K562 (cell line): ENCODE measurements around the gene IGSF21. TPM values are rescaled to one million over a fixed set of nuclear protein-coding genes. Genes with fewer than 3 reads are reported as not detected.

Source experiments
- ATAC-seq: fragments of 200-7000 bp; cut with Tn5 transposase; 3 replicates; pipeline ENCODE4 v1.9.1; 2020; ENCODE audit warnings: moderate library complexity
- BruUV-seq: library from RNA; stranded (reverse); fragments of 400-500 nt; replicated peaks from 2 replicates; lab custom pipeline; 2021; lab: Mats Ljungman, UMichigan
- CTCF ChIA-PET: fragments of 300-600 bp; formaldehyde crosslinking; extraction: SDS; loops from one replicate; lab custom pipeline; 2021; ENCODE audit warnings: low intra/inter-chr PET ratio; lab: Yijun Ruan, JAX
- POLR2A ChIA-PET: fragments of 300-600, 350-650 bp; sonication (Branson Sonifier 250); formaldehyde crosslinking; extraction: SDS; loops from one replicate; lab custom pipeline; 2021; ENCODE audit warnings: antibody characterized with exemption, inconsistent platforms; lab: Yijun Ruan, JAX
- DNase-seq, 4 experiments: peaks; one replicate each; pipeline versions ENCODE4 v3.0.0 to v3.0.0-alpha.2; 2011 to 2018; ENCODE audit warnings: low spot score in 3 of 4, mixed read lengths in 3 of 4; ENCODE audit errors: extremely low read depth in 1 of 4
- FAIRE-seq: peaks from 2 replicates; lab custom pipeline; 2011; peaks lifted over from hg19 to GRCh38; lab: Jason Lieb, UNC
- H2AFZ ChIP-seq: 2 replicates; pipeline ENCODE4 v1.6.0; 2011; ENCODE audit warnings: low read depth, low read length, control low read depth, inconsistent platforms
- H3K27ac ChIP-seq: fragments of 200-600 bp; 3 replicates; pipeline ENCODE4 v1.8.0; 2011; ENCODE audit warnings: low read depth, mild to moderate bottlenecking, control low read depth, inconsistent platforms, low read length, moderate library complexity, mixed read lengths; ENCODE audit errors: extremely low read depth
- H3K27me3 ChIP-seq, 2 experiments: fragments of 300-600 bp in 1 of 2; 2 replicates in 1 of 2; 3 replicates in 1 of 2; pipeline versions ENCODE4 v1.6.0 to v1.8.0; 2011; ENCODE audit warnings: inconsistent platforms in 2 of 2, low read length in 2 of 2, mild to moderate bottlenecking in 1 of 2, mixed read lengths in 1 of 2, moderate library complexity in 1 of 2; ENCODE audit not compliant: control insufficient read depth in 2 of 2, insufficient read depth in 2 of 2
- H3K36me3 ChIP-seq: fragments of 300-600 bp; 3 replicates; pipeline ENCODE4 v1.8.0; 2011; ENCODE audit warnings: mild to moderate bottlenecking, low read length, inconsistent platforms; ENCODE audit not compliant: control insufficient read depth, insufficient read depth
- H3K4me1 ChIP-seq, 2 experiments: fragments of 200-600 bp in 1 of 2; replicated peaks in 1 of 2; 2 replicates in 1 of 2; 3 replicates in 1 of 2; pipeline versions ENCODE4 v1.5.1 to v1.8.0; 2011; ENCODE audit warnings: inconsistent platforms in 2 of 2, low read length in 2 of 2, mild to moderate bottlenecking in 1 of 2, mixed read lengths in 1 of 2, moderate library complexity in 1 of 2; ENCODE audit not compliant: control insufficient read depth in 2 of 2, insufficient read depth in 2 of 2
- H3K4me2 ChIP-seq: 2 replicates; pipeline ENCODE4 v1.6.1; 2011; ENCODE audit warnings: low read length, control low read depth, inconsistent platforms, mixed read lengths; ENCODE audit not compliant: insufficient read depth
- H3K4me3 ChIP-seq: fragments of 200-600 bp; sonication (generic), shearing (Covaris generic); 2 replicates; pipeline ENCODE4 v1.5.1; 2016; ENCODE audit warnings: control low read depth, inconsistent platforms
- H3K79me2 ChIP-seq: fragments of 200-600 bp; 3 replicates; pipeline ENCODE4 v1.8.0; 2011; ENCODE audit warnings: low read length, inconsistent platforms; ENCODE audit not compliant: control insufficient read depth, insufficient read depth
- H3K9ac ChIP-seq, 2 experiments: 2 replicates each; pipeline versions ENCODE4 v1.6.0 to v1.6.1; 2011; ENCODE audit warnings: low read depth in 2 of 2, low read length in 2 of 2, control low read depth in 1 of 2, inconsistent platforms in 1 of 2, mild to moderate bottlenecking in 1 of 2, mixed read lengths in 1 of 2; ENCODE audit not compliant: insufficient read depth in 1 of 2
- H3K9me1 ChIP-seq: one replicate; pipeline ENCODE4 v1.6.0; 2011; ENCODE audit warnings: inconsistent platforms, mild to moderate bottlenecking, low read length, moderate library complexity; ENCODE audit not compliant: control insufficient read depth, insufficient read depth
- H3K9me3 ChIP-seq: replicated peaks from 2 replicates; pipeline ENCODE4 v1.5.1; 2011; ENCODE audit warnings: low read depth, low read length, inconsistent platforms; ENCODE audit not compliant: control insufficient read depth, insufficient read depth
- H4K20me1 ChIP-seq: replicated peaks from 2 replicates; pipeline ENCODE4 v1.6.1; 2011; ENCODE audit warnings: low read length, inconsistent platforms, mixed read lengths; ENCODE audit not compliant: control insufficient read depth, insufficient read depth
- CREM ChIP-seq: IDR thresholded peaks from 2 replicates; pipeline ENCODE4 v1.6.1; 2014; ENCODE audit warnings: antibody characterized with exemption, low read depth
- CSDE1 ChIP-seq, 2 experiments: fragments of 450-650 bp; IDR thresholded peaks; 2 replicates each; pipeline ENCODE4 v1.6.1; 2016; ENCODE audit warnings: mild to moderate bottlenecking in 1 of 2
- NFRKB ChIP-seq: fragments of 450-650 bp; IDR thresholded peaks from 2 replicates; pipeline ENCODE4 v1.6.1; 2016; ENCODE audit warnings: low read depth
- SIX5 ChIP-seq, 2 experiments: IDR thresholded peaks; 2 replicates each; pipeline ENCODE4 v1.6.1; 2011; ENCODE audit warnings: low read length in 2 of 2, borderline replicate concordance in 1 of 2, low read depth in 1 of 2, mild to moderate bottlenecking in 1 of 2, moderate library complexity in 1 of 2; ENCODE audit not compliant: insufficient read depth in 1 of 2
- ZBTB7A ChIP-seq: IDR thresholded peaks from 2 replicates; pipeline ENCODE4 v1.6.1; 2011; ENCODE audit warnings: low read depth, mild to moderate bottlenecking, low read length, moderate library complexity, borderline replicate concordance; ENCODE audit not compliant: control insufficient read depth
- ZFP30 ChIP-seq: fragments of 250-450 bp; sonication (Bioruptor Pico); IDR thresholded peaks from 2 replicates; pipeline ENCODE4 v1.8.0; 2022; ENCODE audit warnings: moderate library complexity, mild to moderate bottlenecking, inconsistent platforms, borderline replicate concordance
- ZNF282 ChIP-seq: sonication (generic); formaldehyde crosslinking; IDR thresholded peaks from 2 replicates; pipeline ENCODE4 v1.8.1; 2023; ENCODE audit warnings: missing genetic modification reagents
- WGBS: fragments of 100-300 bp; shearing (Covaris generic); methylation state at CpG from one replicate; pipeline ENCODE4 v1.1.6; 2016; ENCODE audit warnings: low coverage, mixed read lengths; ENCODE audit not compliant: insufficient coverage; ENCODE audit errors: missing lambda C conversion rate; 5-methylcytosine and 5-hydroxymethylcytosine counted together
- in situ Hi-C: fragments of 300-500 bp; cut with MboI; formaldehyde crosslinking; loops from 4 replicates; pipeline ENCODE4 v1.15.0; 2018; ENCODE audit warnings: inconsistent platforms, mixed read lengths
- intact Hi-C: fragments of 100-400 bp; cut with micrococcal nuclease; formaldehyde crosslinking; loops from 2 replicates; pipeline ENCODE4 v1.14.2; 2022
- polyA plus RNA-seq, 8 experiments: library from polyadenylated mRNA; depleted of rRNA in 4 of 8; stranded (reverse) in 5 of 8; unstranded in 3 of 8; fragments of >200 nt; fragmentation: Nextera tagmentation in 2 of 8; fragmentation: Illumina TruSeq in 1 of 8; extraction: Ambion mirVana in 2 of 8; extraction: Trizol in 1 of 8; gene quantifications; 2 replicates each; pipeline versions ENCODE4 v1.2.1 to v1.2.3, GENCODE V29; 2011 to 2014; ENCODE audit warnings: inconsistent platforms in 1 of 8, missing spikeins in 1 of 8
- total RNA-seq, 7 experiments: library from RNA; depleted of rRNA in 6 of 7; stranded (reverse); fragments of >200 nt in 6 of 7; fragmentation: Illumina TruSeq in 2 of 7; extraction: Trizol in 2 of 7; gene quantifications; 2 replicates each; pipeline versions ENCODE4 v1.2.1 to v1.2.3, GENCODE V29; 2011 to 2021; ENCODE audit warnings: low replicate concordance in 1 of 7
- TF ChIP-seq, protein P1 (sequence below): fragments of 450-650 bp; IDR thresholded peaks from 2 replicates; pipeline ENCODE4 v1.6.1; 2017; ENCODE audit warnings: antibody characterized with exemption, mild to moderate bottlenecking

The IGSF21 gene
- total and polyA plus RNA-seq, 9 of the 15 experiments (the other 6 are each of a cell fraction or from before 2014, with no cell fraction given): not detected

- no peak for FAIRE-seq
- peaks cover 27 to 59% of the 10 kb centered on the region in 2 experiments; a peak in 4 of 5 replicates for H3K27me3 ChIP-seq
- no peak overlapping the region for H2AFZ ChIP-seq
- in situ Hi-C loops: no loop called here
- no peaks in the 10 kb centered on the region; the same call in 1 of the 2 replicates for H3K9me3 ChIP-seq
- no peaks in the 10 kb centered on the region for H3K79me2 ChIP-seq
- no peak overlapping the region for H3K9ac ChIP-seq
- peaks cover 0 to 3% of the 10 kb centered on the region in 2 experiments; a peak in 1 of 5 replicates for H3K4me1 ChIP-seq
- no peak overlapping the region for H3K4me2 ChIP-seq
- no TSS peak for BruUV-seq
- no peak for TF ChIP-seq ZBTB7A
- TF ChIP-seq, protein P1, sequence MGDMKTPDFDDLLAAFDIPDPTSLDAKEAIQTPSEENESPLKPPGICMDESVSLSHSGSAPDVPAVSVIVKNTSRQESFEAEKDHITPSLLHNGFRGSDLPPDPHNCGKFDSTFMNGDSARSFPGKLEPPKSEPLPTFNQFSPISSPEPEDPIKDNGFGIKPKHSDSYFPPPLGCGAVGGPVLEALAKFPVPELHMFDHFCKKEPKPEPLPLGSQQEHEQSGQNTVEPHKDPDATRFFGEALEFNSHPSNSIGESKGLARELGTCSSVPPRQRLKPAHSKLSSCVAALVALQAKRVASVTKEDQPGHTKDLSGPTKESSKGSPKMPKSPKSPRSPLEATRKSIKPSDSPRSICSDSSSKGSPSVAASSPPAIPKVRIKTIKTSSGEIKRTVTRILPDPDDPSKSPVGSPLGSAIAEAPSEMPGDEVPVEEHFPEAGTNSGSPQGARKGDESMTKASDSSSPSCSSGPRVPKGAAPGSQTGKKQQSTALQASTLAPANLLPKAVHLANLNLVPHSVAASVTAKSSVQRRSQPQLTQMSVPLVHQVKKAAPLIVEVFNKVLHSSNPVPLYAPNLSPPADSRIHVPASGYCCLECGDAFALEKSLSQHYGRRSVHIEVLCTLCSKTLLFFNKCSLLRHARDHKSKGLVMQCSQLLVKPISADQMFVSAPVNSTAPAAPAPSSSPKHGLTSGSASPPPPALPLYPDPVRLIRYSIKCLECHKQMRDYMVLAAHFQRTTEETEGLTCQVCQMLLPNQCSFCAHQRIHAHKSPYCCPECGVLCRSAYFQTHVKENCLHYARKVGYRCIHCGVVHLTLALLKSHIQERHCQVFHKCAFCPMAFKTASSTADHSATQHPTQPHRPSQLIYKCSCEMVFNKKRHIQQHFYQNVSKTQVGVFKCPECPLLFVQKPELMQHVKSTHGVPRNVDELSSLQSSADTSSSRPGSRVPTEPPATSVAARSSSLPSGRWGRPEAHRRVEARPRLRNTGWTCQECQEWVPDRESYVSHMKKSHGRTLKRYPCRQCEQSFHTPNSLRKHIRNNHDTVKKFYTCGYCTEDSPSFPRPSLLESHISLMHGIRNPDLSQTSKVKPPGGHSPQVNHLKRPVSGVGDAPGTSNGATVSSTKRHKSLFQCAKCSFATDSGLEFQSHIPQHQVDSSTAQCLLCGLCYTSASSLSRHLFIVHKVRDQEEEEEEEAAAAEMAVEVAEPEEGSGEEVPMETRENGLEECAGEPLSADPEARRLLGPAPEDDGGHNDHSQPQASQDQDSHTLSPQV: no peak
- no peak for TF ChIP-seq CREM
- no peak for TF ChIP-seq ZFP30 (CRISPR knock-in tag)
- TF ChIP-seq ZNF282: no peak
- TF ChIP-seq SIX5 (IDR thresholded peaks at IDR 0.05; ENCODE audit: borderline replicate concordance in 1 of 2, insufficient read depth in 1 of 2, low read depth in 1 of 2, low read length in 2 of 2): no peak
- no peak for TF ChIP-seq CSDE1 (IDR thresholded peaks at IDR 0.05)
- no peak for TF ChIP-seq NFRKB
- TF ChIP-seq, all 486 proteins: peak for 0
- WGBS: 1% methylated on average over 6 of the region's 6 CpGs
- CTCF ChIA-PET: no interaction called here
- ATAC-seq (no peak), DNase-seq (no peak)
- intact Hi-C loops: loop anchor here (10.0 kb wide), 1 partner anchor 282 kb away; no protein-coding TSS in a partner anchor
- no peak overlapping the region for H3K27ac ChIP-seq
- peaks cover 15% of the 10 kb centered on the region; the same call in 1 of the 2 replicates for H4K20me1 ChIP-seq
- no peak overlapping the region for H3K4me3 ChIP-seq
- no peaks in the 10 kb centered on the region for H3K36me3 ChIP-seq
- no peaks in the 10 kb centered on the region for H3K9me1 ChIP-seq
- POLR2A ChIA-PET: interaction anchor here (0.9 kb wide), 1 partner anchor 9 kb away, joined by 3 read pairs; no protein-coding TSS in a partner anchor
These were observed 185.7 kb downstream of the IGSF21 start for GRCh38 chr1:18293291-18293690.
